GM12873 (cell line): ENCODE results near the gene DIPK2B.

Source experiments
- TF ChIP-seq, protein P1 (sequence below): IDR thresholded peaks from 2 replicates; pipeline ENCODE4 v1.5.1; 2012; ENCODE audit warnings: low read depth, mild to moderate bottlenecking, moderate library complexity, low read length, control low read depth; ENCODE audit not compliant: insufficient read depth; ENCODE audit errors: missing control alignments

The DIPK2B gene, protein sequence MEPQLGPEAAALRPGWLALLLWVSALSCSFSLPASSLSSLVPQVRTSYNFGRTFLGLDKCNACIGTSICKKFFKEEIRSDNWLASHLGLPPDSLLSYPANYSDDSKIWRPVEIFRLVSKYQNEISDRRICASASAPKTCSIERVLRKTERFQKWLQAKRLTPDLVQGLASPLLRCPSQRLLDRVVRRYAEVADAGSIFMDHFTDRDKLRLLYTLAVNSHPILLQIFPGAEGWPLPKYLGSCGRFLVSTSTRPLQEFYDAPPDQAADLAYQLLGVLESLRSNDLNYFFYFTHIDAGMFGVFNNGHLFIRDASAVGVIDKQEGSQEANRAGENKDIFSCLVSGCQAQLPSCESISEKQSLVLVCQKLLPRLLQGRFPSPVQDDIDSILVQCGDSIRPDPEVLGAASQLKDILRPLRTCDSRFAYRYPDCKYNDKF

DNA sequence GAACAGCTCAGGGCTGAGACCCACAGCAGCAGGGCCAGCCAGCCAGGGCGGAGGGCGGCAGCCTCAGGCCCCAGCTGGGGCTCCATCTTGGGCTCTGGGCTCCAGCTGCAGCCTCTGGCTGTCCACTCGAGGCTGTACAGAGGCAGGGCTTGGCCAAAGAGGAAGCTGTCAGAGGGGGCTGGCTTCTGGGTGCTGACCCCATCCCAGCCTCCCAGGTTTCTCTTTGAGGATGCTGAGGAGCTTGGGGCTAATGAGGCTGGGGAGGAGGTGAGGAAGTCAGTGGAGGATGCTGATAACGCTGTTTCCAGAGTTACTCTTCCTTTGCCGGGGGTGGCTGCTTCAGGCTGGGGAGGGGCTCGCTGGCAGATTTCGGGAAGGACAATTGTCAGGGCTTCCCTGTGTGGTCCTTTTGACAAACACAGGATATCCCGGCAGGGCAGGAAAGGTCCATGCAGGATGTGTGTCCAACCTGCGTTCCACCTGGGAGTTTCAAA is at the start of gene DIPK2B:
DIPK2B (minus strand) TSS at position 136 of the 494 bp plus-strand sequence; CDS start at position 86, 50 bp downstream.
- TF ChIP-seq, protein P1, sequence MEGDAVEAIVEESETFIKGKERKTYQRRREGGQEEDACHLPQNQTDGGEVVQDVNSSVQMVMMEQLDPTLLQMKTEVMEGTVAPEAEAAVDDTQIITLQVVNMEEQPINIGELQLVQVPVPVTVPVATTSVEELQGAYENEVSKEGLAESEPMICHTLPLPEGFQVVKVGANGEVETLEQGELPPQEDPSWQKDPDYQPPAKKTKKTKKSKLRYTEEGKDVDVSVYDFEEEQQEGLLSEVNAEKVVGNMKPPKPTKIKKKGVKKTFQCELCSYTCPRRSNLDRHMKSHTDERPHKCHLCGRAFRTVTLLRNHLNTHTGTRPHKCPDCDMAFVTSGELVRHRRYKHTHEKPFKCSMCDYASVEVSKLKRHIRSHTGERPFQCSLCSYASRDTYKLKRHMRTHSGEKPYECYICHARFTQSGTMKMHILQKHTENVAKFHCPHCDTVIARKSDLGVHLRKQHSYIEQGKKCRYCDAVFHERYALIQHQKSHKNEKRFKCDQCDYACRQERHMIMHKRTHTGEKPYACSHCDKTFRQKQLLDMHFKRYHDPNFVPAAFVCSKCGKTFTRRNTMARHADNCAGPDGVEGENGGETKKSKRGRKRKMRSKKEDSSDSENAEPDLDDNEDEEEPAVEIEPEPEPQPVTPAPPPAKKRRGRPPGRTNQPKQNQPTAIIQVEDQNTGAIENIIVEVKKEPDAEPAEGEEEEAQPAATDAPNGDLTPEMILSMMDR: no peak

DNA sequence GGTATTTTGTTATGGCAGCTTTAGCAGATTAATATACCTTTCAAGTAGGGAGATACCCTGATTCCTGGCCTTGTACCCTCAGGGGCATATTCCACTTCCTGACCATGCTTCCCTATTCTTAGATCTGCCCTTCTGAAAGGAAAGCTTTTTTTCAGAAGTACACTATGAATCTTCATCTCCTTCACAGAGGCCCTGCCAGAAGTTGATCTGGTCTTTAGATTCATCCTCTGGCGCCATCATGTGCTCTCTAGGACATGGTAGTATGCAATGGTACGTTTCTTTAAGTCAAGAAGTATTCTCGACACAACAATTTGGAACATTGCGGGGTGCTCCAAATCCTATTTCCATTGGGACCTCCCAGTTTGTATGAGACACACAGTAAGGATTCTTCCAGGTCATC is 39.6 kb upstream of the DIPK2B start:
- TF ChIP-seq, protein P1: no peak

DNA sequence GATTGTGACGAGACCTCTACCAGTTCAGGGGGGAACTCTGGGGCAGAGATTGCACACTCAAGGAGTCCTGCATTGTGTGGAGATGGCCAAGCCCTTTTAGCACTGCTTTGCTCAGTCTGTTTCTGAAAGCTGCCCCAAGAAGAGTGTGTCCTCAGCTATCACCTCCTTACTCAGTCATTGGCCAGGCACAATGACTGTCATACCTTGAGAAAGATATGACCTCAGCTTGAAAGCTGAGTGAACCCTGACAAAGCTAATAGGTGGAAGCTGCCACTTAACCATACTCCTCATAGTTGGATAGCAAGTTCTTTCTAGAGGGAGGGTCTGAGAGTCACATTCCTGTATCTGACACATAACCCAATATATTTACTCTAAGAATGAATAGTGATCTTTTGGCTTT is 37.8 kb upstream of the DIPK2B start:
- TF ChIP-seq, protein P1: no peak

DNA sequence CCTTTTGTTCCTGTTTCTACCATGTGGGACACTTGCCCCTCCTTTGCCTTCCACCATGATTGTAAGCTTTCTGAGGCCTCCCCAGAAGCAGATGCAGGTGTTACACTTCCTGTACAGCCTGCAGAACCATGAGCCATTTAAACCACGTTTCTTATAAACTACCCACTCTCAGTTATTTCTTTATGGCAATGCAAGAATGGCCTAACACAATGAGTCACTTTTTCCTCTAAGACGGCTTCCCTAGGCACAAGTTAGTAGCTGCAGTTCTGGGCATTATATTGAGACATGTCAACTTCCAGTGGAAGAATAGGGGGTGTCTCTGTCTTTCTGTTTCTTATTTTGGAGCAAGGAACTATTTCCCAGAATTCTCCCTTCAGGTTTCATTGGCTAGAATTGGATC is 32.9 kb upstream of the DIPK2B start:
- TF ChIP-seq, protein P1: no peak

DNA sequence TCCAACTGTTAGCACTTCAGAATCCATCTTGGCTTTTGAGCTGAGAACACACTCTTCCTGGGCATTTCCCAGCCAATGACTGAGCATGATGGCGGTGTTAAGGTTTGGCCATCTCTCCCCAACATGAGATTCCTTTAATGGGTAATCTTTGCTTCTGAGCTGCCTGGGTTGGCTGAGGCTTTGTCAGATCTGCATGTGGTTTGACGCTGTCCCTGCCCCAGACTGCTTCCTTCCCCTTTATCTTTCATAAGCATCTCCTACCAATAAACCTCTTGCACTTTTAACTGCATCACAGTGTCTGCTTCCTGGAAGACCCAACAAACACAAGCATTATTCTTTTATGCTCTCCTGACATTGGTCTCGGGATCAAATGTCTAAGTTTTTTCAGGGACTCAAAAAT is 31.5 kb upstream of the DIPK2B start:
- TF ChIP-seq, protein P1: no peak

DNA sequence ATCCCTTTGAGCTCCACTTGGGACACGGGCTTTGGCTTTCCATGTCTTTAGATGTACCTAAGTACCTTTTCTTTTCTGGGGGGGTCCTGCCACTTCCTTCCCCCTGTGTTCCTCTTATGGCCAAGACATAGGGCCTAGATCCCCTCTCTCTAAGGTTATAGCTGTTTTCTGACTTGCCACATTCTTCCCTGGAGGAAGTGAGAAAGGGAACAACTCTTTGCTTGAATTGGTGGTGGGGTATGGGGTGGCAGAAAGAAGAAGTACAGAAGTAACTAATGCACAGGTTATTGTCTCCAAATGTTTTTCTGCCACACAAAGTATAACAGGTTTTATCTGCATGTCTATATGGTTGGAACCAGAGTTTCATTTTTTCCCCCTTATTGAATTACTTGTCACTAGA is 29.7 kb upstream of the DIPK2B start:
- TF ChIP-seq, protein P1: no peak

DNA sequence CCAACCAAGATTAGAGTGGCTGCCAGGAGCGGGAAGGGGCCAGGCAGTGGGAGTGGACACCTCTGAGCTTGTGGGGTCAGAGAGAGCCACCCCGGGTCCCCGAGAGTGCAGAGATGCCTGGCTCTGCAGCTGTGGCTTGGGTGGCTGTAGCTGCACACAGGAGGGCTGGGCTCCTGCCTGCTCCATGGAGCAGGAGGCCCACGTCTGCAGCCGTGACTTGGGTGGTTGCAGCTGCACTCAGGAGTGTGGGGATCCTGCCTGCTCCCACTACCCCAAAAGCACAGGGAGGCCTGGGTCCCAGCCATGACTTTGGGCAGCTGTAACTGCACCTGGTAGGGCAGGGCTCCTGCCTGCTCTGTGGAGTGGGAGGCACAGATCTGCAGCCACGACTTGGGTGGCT is 28.7 kb upstream of the DIPK2B start:
- TF ChIP-seq, protein P1: no peak
